ENCODE data around the gene GCSAM.

Gene GCSAM

DNA sequence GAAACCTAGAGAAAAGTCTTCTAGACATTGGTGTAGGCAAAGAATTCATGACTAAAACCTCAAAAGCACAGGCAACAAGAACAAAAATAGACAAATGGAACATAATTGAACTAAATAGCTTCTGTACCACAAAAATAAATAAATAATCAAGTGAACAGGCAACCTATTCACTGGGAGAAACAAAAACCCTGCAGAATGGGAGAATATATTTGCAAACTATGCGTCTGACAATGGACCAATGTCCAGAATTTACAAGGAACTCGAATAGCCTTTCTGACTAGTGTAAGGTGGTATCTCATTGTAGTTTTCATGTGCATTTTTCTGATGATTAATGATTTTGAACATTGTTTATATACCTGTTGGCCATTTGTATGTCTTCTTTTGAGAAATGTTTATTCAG is 37.0 kb upstream of the GCSAM start:
- H2BK5ac ChIP-seq (ENCODE audit: low read depth, low read length, poor library complexity, severe bottlenecking), result no peak overlapping the region
- H3K18ac ChIP-seq (ENCODE audit: low read depth in 1 of 2, low read length in 2 of 2), result no peak overlapping the region
- H4K91ac ChIP-seq (ENCODE audit: low read length), result no peak overlapping the region
- no peak overlapping the region for H3K9ac ChIP-seq (ENCODE audit: low read length)
- no peak overlapping the region for H3K4ac ChIP-seq (ENCODE audit: low read depth in 1 of 2, low read length in 2 of 2)
- H3K27me3 ChIP-seq (ENCODE audit: control insufficient read depth in 1 of 2, insufficient read depth in 1 of 2, low read length in 2 of 2), result no peaks in the 10 kb centered on the region
- H3K27ac ChIP-seq (ENCODE audit: low read length, poor library complexity, severe bottlenecking), result no peak overlapping the region
- H4K8ac ChIP-seq (ENCODE audit: low read length), result no peak overlapping the region
- no peak overlapping the region for H2BK120ac ChIP-seq (ENCODE audit: low read depth, low read length)
- no peak for DNase-seq
- no peak overlapping the region for H3K4me2 ChIP-seq (ENCODE audit: low read length, poor library complexity, severe bottlenecking)
- no peaks in the 10 kb centered on the region for H3K4me1 ChIP-seq (ENCODE audit: control insufficient read depth, insufficient read depth, low read depth, low read length)
- H3K36me3 ChIP-seq (ENCODE audit: control insufficient read depth in 1 of 2, insufficient read depth in 2 of 2, low read depth in 1 of 2, low read length in 2 of 2), result peaks cover 0 to 8% of the 10 kb centered on the region in 2 experiments
- no peak overlapping the region for H3K14ac ChIP-seq (ENCODE audit: low read length in 2 of 2)
- 89% methylated on average over 2 of the region's 2 CpGs for WGBS
- H2AFZ ChIP-seq (ENCODE audit: low read depth, low read length), result no peak overlapping the region
- H2BK12ac ChIP-seq (ENCODE audit: low read length in 2 of 2), result no peak overlapping the region
- no peaks in the 10 kb centered on the region for H3K9me3 ChIP-seq (ENCODE audit: control insufficient read depth, low read length)
- H3K23ac ChIP-seq (ENCODE audit: low read length in 2 of 2), result no peak overlapping the region
- H2BK15ac ChIP-seq (ENCODE audit: low read depth, poor library complexity, severe bottlenecking), result no peak overlapping the region
- H3K79me1 ChIP-seq (replicated peaks; ENCODE audit: low read length, poor library complexity, severe bottlenecking), result no peaks in the 10 kb centered on the region
- H3K4me3 ChIP-seq (ENCODE audit: insufficient read depth in 1 of 2, low read depth in 1 of 2, low read length in 2 of 2), result no peak overlapping the region
- H2AK5ac ChIP-seq (ENCODE audit: low read length, severe bottlenecking), result no peak overlapping the region

DNA sequence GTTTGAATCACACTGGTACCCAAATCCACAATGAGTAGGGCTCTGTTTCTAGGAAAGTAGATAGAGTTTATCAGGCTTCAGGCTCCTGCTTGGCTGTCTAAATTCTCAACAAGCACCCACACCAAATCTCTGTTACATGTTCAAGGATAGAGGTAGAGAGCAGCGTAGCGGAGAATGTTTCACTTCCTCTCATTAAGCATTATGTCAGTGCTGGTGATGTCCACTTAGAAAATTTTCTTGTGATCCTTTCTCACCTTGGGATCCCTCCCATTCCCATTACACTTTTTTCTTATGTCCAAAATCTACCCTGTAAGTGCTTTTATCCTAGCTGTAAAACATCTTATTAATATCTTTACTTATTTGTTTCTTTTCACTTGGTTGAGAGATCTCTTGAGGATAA is 34.7 kb upstream of the GCSAM start:
- H2BK15ac ChIP-seq (ENCODE audit: low read depth, poor library complexity, severe bottlenecking), result no peak overlapping the region
- no peak overlapping the region for H3K4me2 ChIP-seq (ENCODE audit: low read length, poor library complexity, severe bottlenecking)
- no peak overlapping the region for H3K14ac ChIP-seq (ENCODE audit: low read length in 2 of 2)
- H3K9me3 ChIP-seq (ENCODE audit: control insufficient read depth, low read length), result no peaks in the 10 kb centered on the region
- no peak overlapping the region for H3K4ac ChIP-seq (ENCODE audit: low read depth in 1 of 2, low read length in 2 of 2)
- H4K8ac ChIP-seq (ENCODE audit: low read length), result no peak overlapping the region
- no peak for DNase-seq
- H4K91ac ChIP-seq (ENCODE audit: low read length), result no peak overlapping the region
- H2BK12ac ChIP-seq (ENCODE audit: low read length in 2 of 2), result no peak overlapping the region
- no peak overlapping the region for H3K18ac ChIP-seq (ENCODE audit: low read depth in 1 of 2, low read length in 2 of 2)
- no peak overlapping the region for H3K27ac ChIP-seq (ENCODE audit: low read length, poor library complexity, severe bottlenecking)
- no peaks in the 10 kb centered on the region for H3K36me3 ChIP-seq (ENCODE audit: control insufficient read depth in 1 of 2, insufficient read depth in 2 of 2, low read depth in 1 of 2, low read length in 2 of 2)
- H2AFZ ChIP-seq (ENCODE audit: low read depth, low read length), result no peak overlapping the region
- no peak overlapping the region for H2AK5ac ChIP-seq (ENCODE audit: low read length, severe bottlenecking)
- H3K4me1 ChIP-seq (ENCODE audit: control insufficient read depth, insufficient read depth, low read depth, low read length), result no peaks in the 10 kb centered on the region
- no peaks in the 10 kb centered on the region for H3K27me3 ChIP-seq (ENCODE audit: control insufficient read depth in 1 of 2, insufficient read depth in 1 of 2, low read length in 2 of 2)
- H3K79me1 ChIP-seq (replicated peaks; ENCODE audit: low read length, poor library complexity, severe bottlenecking), result no peaks in the 10 kb centered on the region
- no peak overlapping the region for H3K4me3 ChIP-seq (ENCODE audit: insufficient read depth in 1 of 2, low read depth in 1 of 2, low read length in 2 of 2)
- H2BK5ac ChIP-seq (ENCODE audit: low read depth, low read length, poor library complexity, severe bottlenecking), result no peak overlapping the region
- no peak overlapping the region for H3K23ac ChIP-seq (ENCODE audit: low read length in 2 of 2)
- no peak overlapping the region for H2BK120ac ChIP-seq (ENCODE audit: low read depth, low read length)
- no peak overlapping the region for H3K9ac ChIP-seq (ENCODE audit: low read length)
- WGBS, result 91% methylated on average over 2 of the region's 2 CpGs

DNA sequence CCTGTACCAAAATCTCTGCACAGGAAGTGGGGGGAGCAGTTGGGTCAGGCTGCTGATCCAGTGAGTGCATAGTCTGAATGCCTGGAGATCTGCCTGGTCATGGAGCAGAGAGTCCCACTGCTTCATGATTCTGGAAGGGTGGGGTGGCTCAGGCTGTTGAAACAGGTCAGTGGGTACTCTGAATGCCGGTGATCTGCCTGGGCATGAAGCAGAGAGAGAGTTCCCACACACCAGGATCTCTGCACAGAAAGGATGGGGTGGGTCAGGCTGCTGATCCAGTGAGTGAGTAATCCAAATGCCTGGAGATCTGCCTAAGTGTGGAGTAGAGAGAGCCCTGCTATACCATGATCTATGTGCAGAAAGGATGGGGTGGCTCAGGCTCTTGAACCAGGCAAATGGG is 16.1 kb upstream of the GCSAM start:
- Histone ChIP-seq H3K4me3 (ENCODE audit: insufficient read depth in 1 of 2, low read depth in 1 of 2, low read length in 2 of 2) (no peak overlapping the region), H3K4ac (ENCODE audit: low read depth in 1 of 2, low read length in 2 of 2) (no peak overlapping the region), H2BK15ac (ENCODE audit: low read depth, poor library complexity, severe bottlenecking) (no peak overlapping the region), H3K14ac (ENCODE audit: low read length in 2 of 2) (no peak overlapping the region), H2BK5ac (ENCODE audit: low read depth, low read length, poor library complexity, severe bottlenecking) (no peak overlapping the region), H3K4me1 (ENCODE audit: control insufficient read depth, insufficient read depth, low read depth, low read length) (no peaks in the 10 kb centered on the region), H3K79me1 (replicated peaks; ENCODE audit: low read length, poor library complexity, severe bottlenecking) (no peaks in the 10 kb centered on the region), H3K9me3 (ENCODE audit: control insufficient read depth, low read length) (peaks cover 25% of the 10 kb centered on the region), H3K27ac (ENCODE audit: low read length, poor library complexity, severe bottlenecking) (no peak overlapping the region), H2BK12ac (ENCODE audit: low read length in 2 of 2) (no peak overlapping the region), H3K27me3 (ENCODE audit: control insufficient read depth in 1 of 2, insufficient read depth in 1 of 2, low read length in 2 of 2) (no peaks in the 10 kb centered on the region), H3K23ac (ENCODE audit: low read length in 2 of 2) (no peak overlapping the region), H3K36me3 (ENCODE audit: control insufficient read depth in 1 of 2, insufficient read depth in 2 of 2, low read depth in 1 of 2, low read length in 2 of 2) (peaks cover 0 to 11% of the 10 kb centered on the region in 2 experiments), H4K91ac (ENCODE audit: low read length) (no peak overlapping the region), H2BK120ac (ENCODE audit: low read depth, low read length) (no peak overlapping the region), H3K9ac (ENCODE audit: low read length) (no peak overlapping the region), H4K8ac (ENCODE audit: low read length) (no peak overlapping the region), H2AFZ (ENCODE audit: low read depth, low read length) (no peak overlapping the region), H3K18ac (ENCODE audit: low read depth in 1 of 2, low read length in 2 of 2) (no peak overlapping the region), H2AK5ac (ENCODE audit: low read length, severe bottlenecking) (no peak overlapping the region), H3K4me2 (ENCODE audit: low read length, poor library complexity, severe bottlenecking) (no peak overlapping the region)
- DNase-seq, result no peak
- WGBS, result 91% methylated on average over 1 of the region's 1 CpG

DNA sequence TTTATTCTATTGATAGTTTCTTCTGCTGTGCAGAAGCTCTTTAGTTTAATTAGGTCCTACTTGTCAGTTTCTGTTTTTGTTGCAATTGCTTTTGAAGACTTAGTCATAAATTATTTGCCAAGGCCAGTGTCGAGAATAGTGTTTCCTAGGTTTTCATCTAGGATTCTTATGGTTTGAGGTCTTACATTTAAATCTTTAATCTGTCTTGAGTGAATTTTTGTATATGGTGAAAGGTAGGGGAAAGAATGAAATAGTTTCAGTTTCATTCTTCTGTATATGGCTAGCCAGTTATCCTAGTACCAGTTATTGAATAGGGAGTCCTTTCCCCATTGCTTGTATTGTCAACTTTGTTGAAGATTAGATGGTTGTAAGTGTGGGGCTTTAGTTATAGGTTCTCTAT is 10.6 kb upstream of the GCSAM start:
- no peak overlapping the region for H3K4ac ChIP-seq (ENCODE audit: low read depth in 1 of 2, low read length in 2 of 2)
- H2AK5ac ChIP-seq (ENCODE audit: low read length, severe bottlenecking), result no peak overlapping the region
- H3K4me1 ChIP-seq (ENCODE audit: control insufficient read depth, insufficient read depth, low read depth, low read length), result no peaks in the 10 kb centered on the region
- H3K18ac ChIP-seq (ENCODE audit: low read depth in 1 of 2, low read length in 2 of 2), result no peak overlapping the region
- no peak overlapping the region for H3K9ac ChIP-seq (ENCODE audit: low read length)
- DNase-seq, result no peak
- H4K8ac ChIP-seq (ENCODE audit: low read length), result no peak overlapping the region
- H3K4me2 ChIP-seq (ENCODE audit: low read length, poor library complexity, severe bottlenecking), result no peak overlapping the region
- H3K27ac ChIP-seq (ENCODE audit: low read length, poor library complexity, severe bottlenecking), result no peak overlapping the region
- H3K36me3 ChIP-seq (ENCODE audit: control insufficient read depth in 1 of 2, insufficient read depth in 2 of 2, low read depth in 1 of 2, low read length in 2 of 2), result peaks cover 0 to 3% of the 10 kb centered on the region in 2 experiments
- H4K91ac ChIP-seq (ENCODE audit: low read length), result no peak overlapping the region
- no peak overlapping the region for H3K4me3 ChIP-seq (ENCODE audit: insufficient read depth in 1 of 2, low read depth in 1 of 2, low read length in 2 of 2)
- H2AFZ ChIP-seq (ENCODE audit: low read depth, low read length), result no peak overlapping the region
- no peaks in the 10 kb centered on the region for H3K79me1 ChIP-seq (replicated peaks; ENCODE audit: low read length, poor library complexity, severe bottlenecking)
- no peak overlapping the region for H2BK120ac ChIP-seq (ENCODE audit: low read depth, low read length)
- no peaks in the 10 kb centered on the region for H3K27me3 ChIP-seq (ENCODE audit: control insufficient read depth in 1 of 2, insufficient read depth in 1 of 2, low read length in 2 of 2)
- peaks cover 15% of the 10 kb centered on the region for H3K9me3 ChIP-seq (ENCODE audit: control insufficient read depth, low read length)
- no peak overlapping the region for H3K14ac ChIP-seq (ENCODE audit: low read length in 2 of 2)
- no peak overlapping the region for H2BK12ac ChIP-seq (ENCODE audit: low read length in 2 of 2)
- no peak overlapping the region for H3K23ac ChIP-seq (ENCODE audit: low read length in 2 of 2)
- no peak overlapping the region for H2BK5ac ChIP-seq (ENCODE audit: low read depth, low read length, poor library complexity, severe bottlenecking)
- no peak overlapping the region for H2BK15ac ChIP-seq (ENCODE audit: low read depth, poor library complexity, severe bottlenecking)
- 76% methylated on average over 1 of the region's 1 CpG for WGBS

Measured in mesenchymal stem cell (in vitro differentiated cells and primary cell).